Hepatocyte (in vitro differentiated cells): ENCODE data around the gene ARV1. TPM values are rescaled to one million over a fixed set of nuclear protein-coding genes. Genes with fewer than 3 reads are reported as not detected.
A peak's percentile ranks its signal among the peaks of the same experiment; 100 is the strongest.
"Not testable (repeated sequence)": the region's sequence is repeated elsewhere in the genome, so short reads cannot be mapped to it uniquely, and the experiment has no call there.

Source experiments
- DNase-seq: peaks from one replicate; pipeline ENCODE4 v3.0.0-alpha.2; 2016; ENCODE audit warnings: low spot score
- H2AFZ ChIP-seq: fragments of 200-600 bp; sonication (generic); 2 replicates; pipeline ENCODE4 v1.6.0; 2016; ENCODE audit warnings: antibody characterized with exemption, mild to moderate bottlenecking
- H3K27ac ChIP-seq: fragments of 200-600 bp; sonication (generic); 2 replicates; pipeline ENCODE4 v1.5.1; 2016; ENCODE audit warnings: mild to moderate bottlenecking
- H3K27me3 ChIP-seq: fragments of 200-600 bp; sonication (generic); 2 replicates; pipeline ENCODE4 v1.6.1; 2016
- H3K36me3 ChIP-seq: fragments of 200-600 bp; sonication (generic); replicated peaks from 2 replicates; pipeline ENCODE4 v1.5.1; 2016; ENCODE audit warnings: low read depth; ENCODE audit not compliant: insufficient read depth
- H3K4me1 ChIP-seq: fragments of 200-600 bp; sonication (generic); 2 replicates; pipeline ENCODE4 v1.5.1; 2016; ENCODE audit warnings: mild to moderate bottlenecking, moderate library complexity; ENCODE audit not compliant: insufficient read depth
- H3K4me2 ChIP-seq: fragments of 200-600 bp; sonication (generic); 2 replicates; pipeline ENCODE4 v1.6.0; 2016
- H3K4me3 ChIP-seq: fragments of 200-600 bp; sonication (generic); 2 replicates; pipeline ENCODE4 v1.5.1; 2016; ENCODE audit warnings: mild to moderate bottlenecking
- H3K79me2 ChIP-seq: fragments of 200-600 bp; sonication (generic); 2 replicates; pipeline ENCODE4 v1.6.0; 2017; ENCODE audit warnings: mild to moderate bottlenecking
- H3K9me2 ChIP-seq: fragments of 200-600 bp; sonication (generic); replicated peaks from 2 replicates; pipeline ENCODE4 v1.6.0; 2017; ENCODE audit warnings: mild to moderate bottlenecking; ENCODE audit not compliant: insufficient read depth
- H3K9me3 ChIP-seq: fragments of 200-600 bp; sonication (generic); 2 replicates; pipeline ENCODE4 v1.5.1; 2016; ENCODE audit warnings: low read depth, mild to moderate bottlenecking
- H4K20me1 ChIP-seq: fragments of 200-600 bp; sonication (generic); 2 replicates; pipeline ENCODE4 v1.6.0; 2016; ENCODE audit warnings: mild to moderate bottlenecking; ENCODE audit not compliant: insufficient read depth, poor library complexity, severe bottlenecking
- EZH2 ChIP-seq: fragments of 200-600 bp; sonication (generic); IDR thresholded peaks from 2 replicates; pipeline ENCODE4 v1.6.1; 2016; ENCODE audit warnings: antibody characterized with exemption, mild to moderate bottlenecking, borderline replicate concordance
- EZH2phosphoT487 ChIP-seq: fragments of 200-600 bp; sonication (generic); IDR thresholded peaks from one replicate; pipeline ENCODE4 v1.6.1; 2018; ENCODE audit warnings: antibody characterized with exemption, mild to moderate bottlenecking, low read depth, moderate library complexity; ENCODE audit not compliant: unreplicated experiment, severe bottlenecking
- WGBS: methylation state at CpG from one replicate; pipeline ENCODE4 v1.1.6; 2016; ENCODE audit warnings: low lambda C conversion rate; ENCODE audit errors: missing lambda C conversion rate; 5-methylcytosine and 5-hydroxymethylcytosine counted together
- polyA plus RNA-seq: library from polyadenylated mRNA; unstranded; fragments of >200 nt; fragmentation: Nextera tagmentation; extraction: Ambion mirVana; gene quantifications from 2 replicates; pipeline ENCODE4 v1.2.1, GENCODE V29; 2016
- total RNA-seq: library from RNA; depleted of rRNA; stranded (reverse); fragments of >200 nt; gene quantifications from 2 replicates; pipeline ENCODE4 v1.2.3, GENCODE V29; 2014
- TF ChIP-seq, protein P1 (sequence below): fragments of 200-600 bp; sonication (generic); IDR thresholded peaks from 2 replicates; pipeline ENCODE4 v1.5.1; 2016; ENCODE audit warnings: antibody characterized with exemption, mild to moderate bottlenecking; ENCODE audit not compliant: poor library complexity

Gene ARV1
- total and polyA plus RNA-seq, 2 experiments from 2014 or later, result 20.0 to 24.4 TPM

- Histone ChIP-seq H3K79me2 (peaks cover 1% of the 10 kb centered on the region), H3K9me3 (no peaks in the 10 kb centered on the region), H2AFZ (no peak overlapping the region), H3K36me3 (no peaks in the 10 kb centered on the region), H3K27me3 (no peaks in the 10 kb centered on the region), H3K4me1 (no peaks in the 10 kb centered on the region), H3K9me2 (no peaks in the 10 kb centered on the region), H3K4me3 (no peak overlapping the region), H4K20me1 (no peaks in the 10 kb centered on the region), H3K4me2 (peak overlapping the region; percentile 70), H3K27ac (peak overlapping the region; percentile 91)
- TF ChIP-seq, protein P1, sequence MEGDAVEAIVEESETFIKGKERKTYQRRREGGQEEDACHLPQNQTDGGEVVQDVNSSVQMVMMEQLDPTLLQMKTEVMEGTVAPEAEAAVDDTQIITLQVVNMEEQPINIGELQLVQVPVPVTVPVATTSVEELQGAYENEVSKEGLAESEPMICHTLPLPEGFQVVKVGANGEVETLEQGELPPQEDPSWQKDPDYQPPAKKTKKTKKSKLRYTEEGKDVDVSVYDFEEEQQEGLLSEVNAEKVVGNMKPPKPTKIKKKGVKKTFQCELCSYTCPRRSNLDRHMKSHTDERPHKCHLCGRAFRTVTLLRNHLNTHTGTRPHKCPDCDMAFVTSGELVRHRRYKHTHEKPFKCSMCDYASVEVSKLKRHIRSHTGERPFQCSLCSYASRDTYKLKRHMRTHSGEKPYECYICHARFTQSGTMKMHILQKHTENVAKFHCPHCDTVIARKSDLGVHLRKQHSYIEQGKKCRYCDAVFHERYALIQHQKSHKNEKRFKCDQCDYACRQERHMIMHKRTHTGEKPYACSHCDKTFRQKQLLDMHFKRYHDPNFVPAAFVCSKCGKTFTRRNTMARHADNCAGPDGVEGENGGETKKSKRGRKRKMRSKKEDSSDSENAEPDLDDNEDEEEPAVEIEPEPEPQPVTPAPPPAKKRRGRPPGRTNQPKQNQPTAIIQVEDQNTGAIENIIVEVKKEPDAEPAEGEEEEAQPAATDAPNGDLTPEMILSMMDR, result peak; percentile 5
- no peak for TF ChIP-seq EZH2
- TF ChIP-seq EZH2phosphoT487, result no peak
- WGBS, result 91% methylated on average over 14 of the region's 14 CpGs
- DNase-seq, result no peak
Measured at GRCh38 chr1:231020139-231020601, 41.3 kb downstream of the ARV1 start.

DNA sequence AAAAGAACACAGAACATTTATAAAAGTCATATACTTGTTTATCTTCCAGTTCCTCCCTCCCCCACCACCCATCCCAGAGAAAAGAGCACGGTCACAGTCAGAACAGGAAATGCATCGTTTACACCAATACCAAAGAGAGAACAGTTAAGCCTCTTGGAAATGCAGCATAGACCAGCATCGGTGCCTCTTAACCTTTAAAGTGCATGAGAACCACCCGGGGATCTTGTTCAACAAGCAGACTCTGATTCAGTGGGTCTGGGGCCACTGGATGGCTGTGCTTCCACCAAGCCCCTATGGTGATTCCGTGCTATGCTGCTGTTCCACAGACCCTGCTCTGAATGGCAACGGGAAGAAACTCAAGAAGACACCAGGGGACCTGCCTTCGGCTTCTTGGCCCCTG, 41.9 kb downstream of the ARV1 start:
- no peaks in the 10 kb centered on the region for H3K4me1 ChIP-seq
- TF ChIP-seq EZH2 (no peak), EZH2phosphoT487 (no peak)
- TF ChIP-seq, protein P1, result no peak

GRCh38 chr1:231021540-231022031, 42.7 kb downstream of the ARV1 start:
- TF ChIP-seq EZH2phosphoT487 (no peak), EZH2 (no peak)
- TF ChIP-seq, protein P1, result no peak
- WGBS, result 90% methylated on average over 12 of the region's 12 CpGs

More for the DNA sequence above, 41.9 kb downstream of the ARV1 start:
- Histone ChIP-seq H3K9me3 (no peaks in the 10 kb centered on the region), H3K4me2 (peak overlapping the region; percentile 70), H3K4me3 (no peak overlapping the region), H3K9me2 (no peaks in the 10 kb centered on the region), H4K20me1 (no peaks in the 10 kb centered on the region), H3K27me3 (no peaks in the 10 kb centered on the region), H3K79me2 (peaks cover 8% of the 10 kb centered on the region), H2AFZ (no peak overlapping the region), H3K27ac (peak overlapping the region; percentile 91), H3K36me3 (no peaks in the 10 kb centered on the region)
- DNase-seq, result peak; percentile 36
- 56% methylated on average over 7 of the region's 7 CpGs for WGBS

GRCh38 chr1:231022543-231022942, 43.6 kb downstream of the ARV1 start:
- H3K4me3 ChIP-seq, H3K9me3 ChIP-seq, H3K36me3 ChIP-seq, H3K27me3 ChIP-seq, H3K9me2 ChIP-seq, H3K27ac ChIP-seq, H3K4me1 ChIP-seq, H4K20me1 ChIP-seq, H2AFZ ChIP-seq, H3K4me2 ChIP-seq, DNase-seq: not testable (repeated sequence)
- 93% methylated on average over 7 of the region's 7 CpGs for WGBS
- peaks cover 21% of the 10 kb centered on the region for H3K79me2 ChIP-seq

More at GRCh38 chr1:231021540-231022031, 42.7 kb downstream of the ARV1 start:
- H4K20me1 ChIP-seq, result no peaks in the 10 kb centered on the region
- H3K4me2 ChIP-seq, result peak overlapping the region; percentile 70
- H3K4me1 ChIP-seq, result peaks cover under 1% of the 10 kb centered on the region
- H3K4me3 ChIP-seq, result no peak overlapping the region
- DNase-seq, result no peak
- no peaks in the 10 kb centered on the region for H3K27me3 ChIP-seq
- no peaks in the 10 kb centered on the region for H3K9me3 ChIP-seq
- H2AFZ ChIP-seq, result no peak overlapping the region
- no peaks in the 10 kb centered on the region for H3K36me3 ChIP-seq
- H3K27ac ChIP-seq, result peak overlapping the region; percentile 76
- no peaks in the 10 kb centered on the region for H3K9me2 ChIP-seq
- peaks cover 15% of the 10 kb centered on the region for H3K79me2 ChIP-seq
